Measurements from ENCODE around the gene SZT2. TPM values are rescaled to one million over a fixed set of nuclear protein-coding genes. Genes with fewer than 3 reads are reported as not detected.

The SZT2 gene
- 10 to 100 TPM; 17.3 to 30.1 (median 21.7) TPM for polyA plus RNA-seq (ENCODE audit: insufficient read length in 4 of 4)

DNA sequence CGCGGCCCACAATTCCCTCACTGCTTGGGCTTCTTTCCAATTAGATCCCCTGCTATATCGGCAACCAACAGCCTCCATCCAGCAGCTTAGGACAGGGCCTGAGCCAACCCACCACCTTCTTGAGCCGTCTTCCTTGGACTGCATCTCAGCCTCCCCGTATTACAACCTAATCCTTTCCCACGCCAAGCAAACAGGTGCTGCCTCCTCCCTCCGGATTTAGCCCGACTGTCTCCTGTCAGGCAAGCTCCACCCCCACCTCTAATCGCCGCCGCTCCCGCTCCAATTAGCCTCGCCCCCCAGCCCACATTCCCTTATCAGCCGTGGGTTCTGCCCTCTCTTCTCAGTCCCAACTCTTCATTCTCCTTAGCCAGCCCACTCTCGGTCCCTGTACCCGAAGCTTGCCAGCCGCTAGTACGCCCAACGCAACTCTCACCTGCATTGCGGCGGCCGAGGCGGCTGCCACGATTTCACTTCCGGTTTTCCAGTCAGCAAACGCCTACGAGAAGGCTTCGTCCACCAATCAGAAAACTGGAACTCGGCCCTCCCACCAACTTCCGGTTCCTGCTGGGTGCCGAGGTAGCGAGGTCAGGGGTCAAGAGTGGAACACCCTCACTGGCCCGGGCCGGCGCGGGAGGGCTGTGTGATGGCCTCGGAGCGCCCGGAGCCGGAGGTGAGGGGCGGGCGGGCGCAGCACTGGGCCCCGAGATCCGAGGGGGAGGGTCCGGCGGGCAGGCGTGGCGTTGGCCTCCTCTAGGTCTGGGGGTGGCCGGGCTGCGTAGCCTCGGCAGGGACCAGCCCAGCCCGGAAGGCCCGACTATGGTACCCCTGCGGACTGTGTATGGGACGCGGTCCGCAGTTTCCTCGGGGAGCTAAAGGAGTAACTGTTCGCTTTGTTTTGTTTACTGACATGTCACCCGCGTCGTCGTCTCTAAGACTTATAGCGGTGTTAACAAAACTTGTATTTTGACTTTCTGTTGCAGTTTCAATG lies at the start of gene SZT2, which contains the start of gene MED8:
Gene SZT2, plus strand, starts transcription at position 574 of the 988 bp plus-strand sequence. Its CDS starts 70 bp downstream, at position 644.
Gene MED8, minus strand, starts transcription at position 475 of the 988 bp plus-strand sequence. Its CDS starts 36 bp downstream, at position 439.
- peak; percentile 88 to 92 (median 90) for DNase-seq (ENCODE audit: low read depth in 4 of 4, low spot score in 3 of 4)

DNA sequence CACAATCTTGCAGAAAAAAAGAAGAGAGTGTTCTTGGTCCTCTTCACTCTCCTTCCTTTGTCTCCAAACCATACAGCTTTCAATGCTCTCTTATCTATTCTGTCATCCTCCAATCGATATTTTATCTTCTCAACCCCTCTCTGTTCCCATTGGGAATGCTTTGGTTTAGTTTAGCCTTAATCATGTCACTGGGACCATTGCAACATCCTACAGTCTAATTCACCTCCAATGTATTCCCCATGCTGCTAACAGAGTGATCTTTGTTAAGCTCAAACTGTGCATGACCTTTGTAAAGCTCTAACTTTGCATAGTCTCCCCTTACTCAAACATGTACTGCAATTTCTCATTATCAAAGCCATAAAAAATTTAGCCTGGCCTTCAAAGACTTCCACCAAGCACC lies 49.1 kb upstream of the SZT2 start:
- no peak for DNase-seq (ENCODE audit: low read depth in 4 of 4, low spot score in 3 of 4)

DNA sequence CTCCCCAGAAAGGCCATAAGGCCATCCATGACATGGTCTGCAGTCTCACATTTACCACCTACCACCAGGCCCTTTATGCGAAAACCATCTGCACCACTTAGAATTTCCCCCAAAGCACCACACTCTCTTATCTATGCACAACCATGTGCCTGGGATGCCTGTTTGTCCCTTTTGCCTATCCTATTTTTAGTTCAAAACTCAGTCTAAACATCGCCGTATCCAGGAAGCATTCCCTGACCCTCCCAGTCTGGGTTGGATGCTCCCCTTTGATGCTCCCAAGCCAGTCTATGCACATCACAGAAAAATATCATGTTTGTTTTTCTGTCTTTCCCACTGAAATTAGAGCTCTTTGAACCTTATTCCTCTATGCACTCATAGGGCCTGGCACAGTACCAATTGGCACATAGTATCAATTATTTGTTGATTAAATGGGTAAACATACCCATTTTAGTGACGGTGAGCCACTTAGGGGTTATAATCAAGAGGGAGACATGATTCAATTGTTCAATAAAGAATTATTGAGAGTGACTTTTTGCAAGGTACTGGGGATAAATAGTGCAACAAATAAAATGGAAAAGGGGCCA lies 45.3 kb upstream of the SZT2 start:
- DNase-seq (ENCODE audit: low read depth in 4 of 4, low spot score in 3 of 4): no peak

DNA sequence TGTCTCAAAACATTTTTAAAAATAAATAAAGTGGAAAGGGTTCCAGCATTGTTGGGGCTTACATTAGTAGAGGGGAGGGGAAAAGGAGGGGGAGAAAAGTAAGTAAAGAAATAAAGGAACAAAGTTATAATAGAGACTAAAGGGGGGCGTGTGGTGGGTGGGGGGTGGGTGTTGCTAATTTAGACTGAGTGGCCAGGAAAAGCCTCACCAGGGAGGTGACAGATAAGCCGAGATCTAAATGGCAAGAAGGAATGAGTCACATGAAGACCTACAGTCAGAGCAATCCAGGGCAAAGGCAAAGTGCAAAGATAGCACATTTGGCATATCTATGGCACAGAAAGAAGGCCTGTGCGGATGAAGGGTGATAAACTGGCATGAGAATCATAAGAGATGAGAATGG lies 44.6 kb upstream of the SZT2 start:
- no peak for DNase-seq (ENCODE audit: low read depth in 4 of 4, low spot score in 3 of 4)

DNA sequence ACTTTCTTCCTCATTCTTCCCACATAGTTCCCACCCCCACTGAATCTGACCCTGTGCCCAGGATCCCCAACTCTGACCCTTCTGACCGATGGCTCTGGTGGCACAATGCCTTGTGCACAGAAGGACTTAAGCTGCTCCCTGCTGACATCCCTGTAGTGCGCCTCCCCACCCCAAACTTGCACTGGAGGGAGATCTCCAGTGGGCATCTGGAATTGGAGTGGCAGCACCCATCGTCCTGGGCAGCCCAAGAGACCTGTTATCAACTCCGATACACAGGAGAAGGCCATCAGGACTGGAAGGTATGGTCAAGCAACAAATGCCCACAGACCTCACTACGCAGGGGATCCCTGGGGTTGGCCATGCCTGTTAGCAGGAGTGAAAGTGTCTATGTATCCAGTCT lies 43.1 kb upstream of the SZT2 start:
- no peak for DNase-seq (ENCODE audit: low read depth in 4 of 4, low spot score in 3 of 4)

DNA sequence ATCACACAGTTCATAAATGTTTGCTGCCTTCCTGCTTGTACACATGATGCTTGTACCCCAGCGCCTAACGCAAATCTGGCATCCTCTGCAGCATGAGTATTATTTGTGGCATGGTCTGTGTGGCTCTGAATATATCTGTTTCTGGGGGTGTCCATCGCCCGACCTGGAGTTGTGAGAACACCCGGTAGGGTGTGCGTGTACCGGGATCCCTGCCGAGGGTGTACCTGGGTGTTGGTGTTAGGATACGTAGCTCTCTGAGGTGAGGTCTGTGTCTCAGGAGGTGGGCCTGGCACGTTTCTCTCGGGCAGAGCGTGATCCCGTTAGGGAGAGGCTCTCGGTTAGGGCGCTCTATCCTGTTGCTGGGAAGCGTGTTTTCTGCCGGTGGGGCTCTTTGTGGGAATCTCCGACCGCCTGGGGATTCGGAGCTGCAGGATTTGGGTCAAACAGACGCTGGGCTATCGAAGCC lies 41.3 kb upstream of the SZT2 start:
- DNase-seq (ENCODE audit: low read depth in 4 of 4, low spot score in 3 of 4): no peak

DNA sequence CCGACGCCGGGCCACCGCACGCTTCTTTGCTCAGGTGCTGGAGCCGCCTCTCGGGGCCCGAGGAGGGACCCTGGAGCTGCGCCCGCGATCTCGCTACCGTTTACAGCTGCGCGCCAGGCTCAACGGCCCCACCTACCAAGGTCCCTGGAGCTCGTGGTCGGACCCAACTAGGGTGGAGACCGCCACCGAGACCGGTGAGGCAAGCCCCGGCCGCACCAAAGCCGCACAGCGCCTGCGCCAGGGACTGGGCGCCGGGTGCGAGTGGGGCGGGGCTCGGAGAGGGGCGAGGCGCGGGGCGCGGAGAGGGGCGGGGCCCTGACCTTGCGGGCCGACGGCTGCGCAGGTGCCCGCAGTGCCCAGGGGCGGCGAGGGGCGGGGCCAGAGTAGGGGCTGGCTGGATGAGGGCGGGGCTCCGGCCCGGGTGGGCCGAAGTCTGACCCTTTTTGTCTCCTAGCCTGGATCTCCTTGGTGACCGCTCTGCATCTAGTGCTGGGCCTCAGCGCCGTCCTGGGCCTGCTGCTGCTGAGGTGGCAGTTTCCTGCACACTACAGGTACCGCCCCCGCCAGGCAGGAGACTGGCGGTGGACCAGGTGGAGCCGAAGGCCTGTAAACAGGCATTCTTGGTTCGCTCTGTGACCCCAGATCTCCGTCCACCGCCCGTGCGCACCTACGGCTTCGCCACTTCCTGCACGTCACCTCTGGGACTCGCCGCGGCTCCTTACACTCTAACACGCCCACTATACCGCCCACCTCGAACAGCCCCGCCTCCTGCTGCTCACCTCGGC lies 40.7 kb upstream of the SZT2 start:
- peak in 3 of 4 donors; percentile 71 to 72 (median 72) for DNase-seq (ENCODE audit: low read depth in 4 of 4, low spot score in 3 of 4)

DNA sequence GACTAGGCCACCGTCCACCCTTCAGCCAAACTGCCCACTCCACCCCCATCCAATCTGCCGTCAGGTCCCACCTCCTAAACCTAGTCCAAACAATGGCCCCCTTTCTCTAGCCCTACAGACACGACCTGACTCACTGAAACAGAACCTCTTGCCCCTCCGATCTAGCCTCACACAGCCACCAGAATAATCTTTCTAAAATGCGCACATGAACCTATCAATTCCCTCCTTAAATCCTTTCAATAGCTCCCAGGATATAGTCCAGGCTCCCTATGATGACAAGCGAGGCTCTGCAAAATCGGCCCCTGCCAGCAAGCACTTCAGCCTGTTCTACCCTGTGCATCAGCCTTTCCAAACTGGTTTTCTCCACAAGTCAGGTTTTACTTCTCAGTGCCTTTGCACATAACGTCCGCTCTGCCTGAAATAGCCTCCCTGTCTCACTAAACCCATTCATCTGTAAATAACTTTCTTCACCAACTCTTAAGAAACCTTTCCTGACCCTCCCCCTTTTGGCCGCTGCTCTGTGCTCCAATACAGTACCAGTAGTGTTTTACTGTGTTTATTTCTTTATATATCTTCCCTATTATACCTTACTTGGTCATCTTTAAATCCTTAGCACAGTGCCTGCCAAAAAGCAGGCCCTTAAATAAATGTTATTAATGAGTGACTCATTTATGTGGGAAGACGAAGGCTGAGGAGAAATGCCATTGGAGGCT lies 39.9 kb upstream of the SZT2 start:
- DNase-seq (ENCODE audit: low read depth in 4 of 4, low spot score in 3 of 4): no peak

DNA sequence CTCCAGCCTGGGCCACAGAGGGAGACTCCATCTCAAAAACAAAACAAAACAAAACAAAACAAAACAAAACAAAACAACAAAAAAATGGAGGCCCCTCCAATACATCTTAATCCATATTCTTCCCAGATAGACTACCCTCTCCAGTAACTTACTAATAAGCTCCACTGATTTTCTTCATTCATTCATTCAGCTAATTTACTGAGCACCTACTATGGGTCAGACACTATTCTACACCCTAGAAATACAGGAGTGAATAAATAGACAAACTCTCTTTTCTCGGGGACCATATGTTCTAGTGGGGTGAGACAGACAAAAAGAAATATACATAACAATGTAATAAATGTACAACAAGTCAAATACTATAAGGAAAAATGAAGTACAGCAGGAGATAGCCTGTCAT lies 38.7 kb upstream of the SZT2 start:
- DNase-seq (ENCODE audit: low read depth in 4 of 4, low spot score in 3 of 4): no peak

DNA sequence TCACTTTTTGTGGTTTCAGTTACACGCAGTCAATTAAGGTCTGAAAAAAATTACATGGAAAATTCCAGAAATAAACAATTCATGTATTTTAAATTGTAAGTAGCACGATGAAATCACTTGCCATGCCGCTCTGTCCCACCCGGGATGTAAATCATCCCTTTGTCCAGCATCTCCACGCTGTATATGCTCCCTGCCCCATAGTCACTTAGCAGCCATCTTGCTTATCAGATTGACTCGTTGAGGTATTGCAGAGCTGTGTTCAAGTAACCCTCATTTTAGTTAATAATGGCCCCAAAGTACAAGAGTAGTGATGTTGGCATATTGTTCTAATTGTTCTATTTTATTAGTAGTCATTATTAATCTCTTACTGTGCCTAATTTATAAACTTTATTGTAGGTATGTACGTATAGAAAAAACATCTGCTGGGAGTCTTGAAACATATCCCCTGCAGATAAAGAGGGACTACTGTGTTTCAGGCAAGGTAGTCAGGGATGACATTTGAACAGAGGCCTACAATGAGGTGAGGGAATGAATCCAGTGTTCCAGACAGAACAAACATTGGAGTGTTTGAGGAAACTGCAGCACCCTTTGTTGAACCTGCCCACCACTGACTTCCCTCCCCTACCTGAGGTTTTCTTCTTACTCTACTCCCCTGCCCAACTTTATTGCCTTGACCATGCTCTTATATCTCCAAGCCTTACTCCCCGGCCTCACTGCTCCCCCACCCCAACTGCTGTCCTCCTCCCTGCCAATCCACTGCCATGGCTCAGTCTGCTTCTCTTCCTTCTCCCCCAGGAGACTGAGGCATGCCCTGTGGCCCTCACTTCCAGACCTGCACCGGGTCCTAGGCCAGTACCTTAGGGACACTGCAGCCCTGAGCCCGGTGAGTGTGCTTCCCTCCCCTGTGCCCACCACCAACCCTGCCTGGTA lies 38.0 kb upstream of the SZT2 start:
- no peak for DNase-seq (ENCODE audit: low read depth in 4 of 4, low spot score in 3 of 4)

DNA sequence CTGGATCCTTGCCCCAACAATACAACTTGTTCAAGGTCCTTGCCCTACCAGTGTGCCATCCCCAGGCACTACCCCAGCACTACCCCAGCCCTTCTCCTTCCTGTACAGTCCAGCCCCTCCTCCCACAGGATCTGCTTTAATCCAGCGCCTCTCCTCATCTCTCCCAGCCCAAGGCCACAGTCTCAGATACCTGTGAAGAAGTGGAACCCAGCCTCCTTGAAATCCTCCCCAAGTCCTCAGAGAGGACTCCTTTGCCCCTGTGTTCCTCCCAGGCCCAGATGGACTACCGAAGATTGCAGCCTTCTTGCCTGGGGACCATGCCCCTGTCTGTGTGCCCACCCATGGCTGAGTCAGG lies 37.4 kb upstream of the SZT2 start:
- no peak for DNase-seq (ENCODE audit: low read depth in 4 of 4, low spot score in 3 of 4)

DNA sequence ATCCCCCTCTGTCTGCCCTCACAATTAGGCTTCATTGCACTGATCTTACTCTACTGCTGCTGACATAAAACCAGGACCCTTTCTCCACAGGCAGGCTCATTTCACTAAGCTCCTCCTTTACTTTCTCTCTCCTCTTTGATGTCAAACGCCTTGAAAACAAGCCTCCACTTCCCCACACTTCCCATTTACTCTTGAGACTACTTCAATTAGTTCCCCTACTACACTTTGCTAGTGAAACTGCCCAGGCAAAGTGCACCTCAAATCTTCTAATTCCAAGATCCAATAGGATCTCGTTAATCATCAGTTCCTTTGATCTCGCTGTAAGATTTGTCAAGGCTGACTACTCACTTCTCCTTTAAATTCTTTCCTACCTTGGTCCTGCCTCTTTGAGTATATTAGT lies 36.8 kb upstream of the SZT2 start:
- DNase-seq (ENCODE audit: low read depth in 4 of 4, low spot score in 3 of 4): no peak

DNA sequence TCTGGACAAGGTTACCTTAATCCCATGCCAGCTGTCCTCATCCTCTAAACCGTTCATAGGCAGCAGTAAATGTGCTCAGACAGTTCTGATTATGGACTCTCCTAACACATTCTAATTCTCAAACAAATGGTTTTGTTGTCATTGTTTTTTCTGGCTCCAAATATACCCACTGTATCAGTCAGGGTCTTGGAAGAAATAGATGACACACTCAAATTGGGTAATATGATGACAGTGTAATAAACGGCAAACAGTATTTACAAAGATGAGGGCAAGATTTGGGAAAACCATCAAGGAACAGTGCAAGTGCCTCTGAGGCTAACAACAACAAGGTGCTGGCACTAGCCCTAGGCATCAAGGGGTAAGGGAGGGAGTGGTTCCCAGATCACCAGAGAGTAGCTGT lies 35.2 kb upstream of the SZT2 start:
- no peak for DNase-seq (ENCODE audit: low read depth in 4 of 4, low spot score in 3 of 4)

DNA sequence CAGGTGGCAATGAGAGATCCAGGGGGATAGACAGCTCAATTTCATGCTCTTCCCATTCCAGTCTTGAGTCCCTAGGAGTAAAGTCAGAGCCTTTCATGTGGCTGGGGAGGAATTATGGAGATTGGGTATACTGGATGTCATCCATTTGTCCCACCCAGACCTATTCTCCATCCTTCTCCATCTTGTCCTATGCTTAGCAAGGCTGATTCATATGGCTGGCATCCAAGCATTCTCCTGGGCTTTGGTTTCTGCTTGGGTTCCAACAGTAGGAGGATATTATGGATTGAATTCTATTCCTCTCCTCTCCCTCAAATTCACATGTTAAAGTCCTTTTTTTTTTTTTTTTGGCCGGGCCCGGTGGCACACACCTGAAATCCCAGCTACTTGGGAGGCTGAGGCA lies 34.8 kb upstream of the SZT2 start:
- DNase-seq (ENCODE audit: low read depth in 4 of 4, low spot score in 3 of 4): no peak

DNA sequence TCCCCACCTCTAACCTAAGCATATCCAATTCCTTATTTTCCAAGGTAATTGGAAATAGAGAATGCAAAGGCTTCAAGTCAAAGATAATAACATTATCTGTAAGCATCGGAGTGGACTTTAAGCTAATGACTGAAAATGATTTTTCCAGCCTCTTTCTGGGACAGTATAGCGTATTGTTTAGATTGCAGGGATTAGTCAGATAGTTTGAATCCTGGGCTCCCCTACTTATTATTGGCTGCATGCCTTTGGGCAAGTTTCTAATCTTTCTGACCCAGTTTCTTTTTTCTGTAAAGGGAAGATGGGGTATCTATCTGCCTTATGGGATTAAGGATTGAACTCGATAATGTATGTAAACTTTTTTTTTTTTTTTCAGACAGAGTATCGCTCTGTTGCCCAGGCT lies 32.4 kb upstream of the SZT2 start:
- no peak for DNase-seq (ENCODE audit: low read depth in 4 of 4, low spot score in 3 of 4)

DNA sequence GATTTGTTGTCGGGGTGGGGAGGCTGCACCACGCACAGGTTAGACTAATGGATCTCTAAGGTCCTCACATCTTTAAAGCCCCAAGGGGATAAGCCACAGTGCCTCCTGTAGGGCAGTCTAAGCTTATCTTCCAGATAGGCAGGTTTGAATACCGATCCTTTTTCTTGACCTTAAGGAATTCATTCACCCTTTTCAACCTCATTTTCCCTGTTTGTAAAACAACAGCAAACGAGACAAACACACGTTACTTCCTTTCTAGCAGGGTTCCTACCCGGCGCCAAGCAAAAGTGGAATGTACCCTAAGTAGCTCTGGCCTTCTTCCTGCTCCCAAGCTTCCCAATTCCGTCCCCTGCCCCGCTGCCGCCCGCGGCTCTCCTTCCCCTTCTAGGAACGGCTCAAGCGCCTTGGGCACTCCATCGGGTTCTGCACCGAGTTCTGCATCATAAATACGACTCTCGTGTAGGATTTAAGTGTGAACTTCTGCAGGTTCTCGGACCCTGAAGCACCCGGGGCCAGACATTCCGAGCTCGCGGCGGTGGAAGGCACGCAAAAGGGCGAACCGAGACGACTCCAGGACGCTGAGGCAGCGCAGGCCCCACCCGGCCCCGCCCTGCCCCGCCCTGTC lies 31.5 kb upstream of the SZT2 start:
- no peak for DNase-seq (ENCODE audit: low read depth in 4 of 4, low spot score in 3 of 4)

DNA sequence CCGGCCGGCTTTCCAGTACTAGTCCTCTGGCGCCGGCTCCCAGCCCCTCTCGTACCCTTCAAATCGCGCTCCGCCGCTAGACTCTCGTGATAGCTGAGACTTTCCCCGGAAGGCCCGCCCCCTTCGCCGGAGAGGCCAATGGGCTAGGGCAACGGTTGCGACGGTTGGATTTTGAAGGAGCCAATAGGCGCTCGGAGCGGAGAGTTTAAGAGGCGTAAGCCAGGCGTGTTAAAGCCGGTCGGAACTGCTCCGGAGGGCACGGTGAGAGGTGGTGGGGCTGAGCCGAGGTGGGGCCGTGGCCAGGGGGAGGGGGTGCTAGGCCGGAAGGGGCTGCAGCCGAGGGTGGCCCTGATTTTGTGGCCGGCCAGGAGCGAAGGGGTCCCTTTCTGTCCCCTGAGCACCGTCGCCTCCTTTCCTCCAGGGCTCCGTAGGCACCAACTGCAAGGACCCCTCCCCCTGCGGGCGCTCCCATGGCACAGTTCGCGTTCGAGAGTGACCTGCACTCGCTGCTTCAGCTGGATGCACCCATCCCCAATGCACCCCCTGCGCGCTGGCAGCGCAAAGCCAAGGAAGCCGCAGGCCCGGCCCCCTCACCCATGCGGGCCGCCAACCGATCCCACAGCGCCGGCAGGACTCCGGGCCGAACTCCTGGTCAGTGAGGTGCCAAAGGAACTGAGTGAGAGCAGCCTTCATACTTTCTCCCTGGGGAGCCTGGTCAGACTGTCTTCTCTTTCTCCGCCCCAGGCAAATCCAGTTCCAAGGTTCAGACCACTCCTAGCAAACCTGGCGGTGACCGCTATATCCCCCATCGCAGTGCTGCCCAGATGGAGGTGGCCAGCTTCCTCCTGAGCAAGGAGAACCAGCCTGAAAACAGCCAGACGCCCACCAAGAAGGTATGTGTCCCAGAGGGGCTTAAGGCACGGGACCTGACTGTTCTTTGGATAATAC lies 30.7 kb upstream of the SZT2 start, which contains the start of gene CDC20:
Gene CDC20, plus strand, starts transcription at position 236 of the 948 bp plus-strand sequence. Its CDS starts 235 bp downstream, at position 471.
- peak; percentile 88 to 96 (median 93) for DNase-seq (ENCODE audit: low read depth in 4 of 4, low spot score in 3 of 4)

DNA sequence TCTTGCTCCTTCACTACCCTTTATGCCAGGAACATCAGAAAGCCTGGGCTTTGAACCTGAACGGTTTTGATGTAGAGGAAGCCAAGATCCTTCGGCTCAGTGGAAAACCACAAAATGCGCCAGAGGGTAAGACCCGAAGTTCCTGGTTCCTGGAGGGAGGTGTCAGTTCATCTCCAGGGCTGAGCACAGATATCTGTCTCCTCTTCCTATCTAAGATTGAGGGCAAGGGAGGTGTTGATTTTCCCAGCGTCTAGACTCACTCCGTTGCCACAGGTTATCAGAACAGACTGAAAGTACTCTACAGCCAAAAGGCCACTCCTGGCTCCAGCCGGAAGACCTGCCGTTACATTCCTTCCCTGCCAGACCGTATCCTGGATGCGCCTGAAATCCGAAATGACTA lies 30.0 kb upstream of the SZT2 start:
- no peak for DNase-seq (ENCODE audit: low read depth in 4 of 4, low spot score in 3 of 4)

Data from left renal pelvis (tissue), 4 donors.